GM21367 (cell line): Measurements from ENCODE around the gene GPC6.

Experiments used
- ATAC-seq: cut with Tn5 transposase; IDR thresholded peaks from one replicate; pipeline ENCODE4 v1.9.1; 2021; ENCODE audit not compliant: unreplicated experiment

The GPC6 gene

DNA sequence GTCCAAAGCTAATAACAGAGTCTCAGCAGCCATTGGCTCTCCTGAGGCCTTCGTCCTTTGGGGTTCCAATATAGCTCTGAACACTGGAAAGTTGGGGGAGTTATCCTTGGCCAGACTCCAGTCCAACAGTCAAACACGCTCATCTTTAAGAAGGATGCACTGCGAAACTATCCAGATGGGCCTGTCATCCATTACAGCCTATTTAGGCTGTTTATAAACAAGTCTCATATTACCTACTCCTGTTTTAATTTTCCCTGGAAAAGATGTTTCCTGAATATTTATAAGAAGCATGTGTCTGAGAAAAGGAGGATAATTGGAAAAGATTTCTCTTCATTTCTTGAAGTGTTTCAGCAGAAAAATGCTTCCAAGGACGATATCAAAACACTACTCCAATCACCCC lies 1082.2 kb downstream of the GPC6 start:
- ATAC-seq = no peak

DNA sequence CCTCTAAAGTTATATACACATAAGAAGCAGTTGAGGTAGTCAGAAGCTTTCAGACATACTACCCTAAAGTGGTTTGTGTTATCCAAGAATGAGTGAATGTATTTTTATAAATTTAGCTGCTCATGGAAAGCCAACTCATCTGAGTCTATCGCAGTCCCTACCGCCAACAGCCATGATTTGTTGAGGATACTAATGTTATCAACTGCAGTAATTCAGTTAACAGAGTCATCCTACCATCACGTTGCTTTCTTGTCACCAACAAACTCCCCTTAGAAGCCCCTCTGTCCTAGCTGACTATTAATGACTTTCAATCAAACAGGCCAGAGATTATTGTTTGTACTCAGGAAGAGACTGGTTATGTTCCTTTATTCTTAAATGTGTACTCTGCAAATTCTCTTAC lies 1083.0 kb downstream of the GPC6 start:
- ATAC-seq = no peak

DNA sequence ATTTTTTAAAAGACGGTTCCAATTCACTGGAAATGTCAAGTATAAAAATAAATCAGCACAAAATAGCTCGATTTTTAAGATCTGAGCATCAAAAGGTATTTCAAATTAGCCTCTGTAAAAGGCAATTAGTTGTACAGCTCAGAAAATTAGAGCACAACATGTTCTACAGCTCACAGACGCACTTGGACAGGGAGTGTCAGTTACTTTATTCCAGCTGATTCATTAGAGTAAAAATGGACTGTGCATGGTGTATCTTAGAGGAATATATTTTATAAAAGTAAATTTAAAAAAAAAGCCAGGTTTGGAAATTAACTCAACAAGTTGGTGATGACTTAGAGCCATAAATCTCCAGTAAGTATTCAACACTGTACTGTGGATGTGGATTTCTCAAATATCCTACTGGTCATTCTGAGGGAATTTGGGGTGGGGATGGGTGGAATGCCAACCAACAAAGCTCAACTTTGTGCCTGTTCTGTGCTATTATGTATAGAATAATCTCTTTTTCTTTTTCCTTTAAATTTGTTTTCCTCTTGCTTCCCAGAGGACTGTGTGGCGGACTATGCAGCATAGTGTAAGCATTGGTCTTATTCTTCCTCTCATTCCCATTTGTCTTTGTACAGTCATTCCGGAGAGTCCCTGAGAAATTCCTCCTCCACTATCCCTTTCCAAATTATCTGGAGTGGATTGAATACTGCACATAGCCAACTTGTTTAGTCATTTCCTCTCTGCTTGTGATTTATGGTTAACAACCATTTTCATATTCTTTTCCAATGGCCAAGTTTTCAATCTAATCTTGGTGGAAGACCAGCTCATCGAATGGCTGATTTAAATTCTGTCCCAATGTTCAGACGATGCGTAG lies 1083.6 kb downstream of the GPC6 start:
- no peak for ATAC-seq

DNA sequence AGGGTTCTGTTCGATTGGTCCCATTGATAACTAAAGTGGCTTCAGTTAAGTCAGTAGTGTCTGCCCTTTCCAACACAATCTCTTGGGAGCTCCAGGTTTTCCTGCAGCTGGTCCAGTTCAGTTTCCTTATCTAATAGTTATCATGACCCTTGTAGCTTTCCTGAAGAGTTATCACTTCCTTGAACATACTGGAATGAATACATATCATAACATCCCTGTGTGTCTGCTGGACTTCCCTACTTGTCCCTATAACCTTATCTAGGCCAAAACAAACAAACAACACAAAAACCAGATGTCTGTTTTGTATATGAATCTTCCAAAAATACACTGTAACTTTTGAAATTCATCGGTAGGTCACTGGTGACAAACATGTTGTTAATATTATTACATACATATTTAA lies 1085.3 kb downstream of the GPC6 start:
- no peak for ATAC-seq

DNA sequence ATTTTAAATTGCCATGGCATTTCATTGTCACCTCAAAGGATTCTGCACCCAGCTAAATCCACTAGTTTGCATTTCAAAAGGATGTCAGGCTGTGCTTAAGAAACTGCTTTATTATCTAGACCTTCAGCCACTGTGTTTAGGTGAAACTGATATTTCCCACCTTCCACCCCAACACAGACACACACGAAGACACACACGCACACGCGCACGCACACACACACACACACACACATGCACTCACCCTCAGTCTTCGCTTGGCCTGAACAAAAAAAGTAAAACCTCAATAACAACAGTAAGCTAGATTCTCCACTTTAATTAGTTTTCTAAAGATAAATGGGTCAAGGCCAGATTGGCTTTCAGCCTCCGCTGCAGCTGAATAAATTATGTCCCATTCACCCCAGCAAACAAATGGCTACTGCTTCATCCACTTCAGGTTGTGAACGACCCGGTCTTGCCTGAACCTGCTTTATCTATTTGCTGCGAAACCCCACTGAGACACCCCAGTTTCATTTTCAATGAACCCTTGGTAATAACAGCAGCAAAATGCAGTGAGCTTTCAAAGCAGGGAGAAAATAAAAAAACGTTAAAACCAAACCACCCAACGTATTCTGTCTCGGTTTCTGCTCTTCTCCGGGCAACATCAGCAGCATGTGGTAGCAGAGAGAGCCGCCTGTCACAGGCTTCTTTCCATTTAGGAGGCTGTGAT lies 1086.1 kb downstream of the GPC6 start:
- ATAC-seq = no peak

GRCh38 chr13:94313321-94313910 lies 1086.8 kb downstream of the GPC6 start:
- ATAC-seq = no peak

- ATAC-seq = no peak
These were observed 1087.3 kb downstream of the GPC6 start for GRCh38 chr13:94313926-94314325.

- no peak for ATAC-seq
These were observed 1088.6 kb downstream of the GPC6 start for GRCh38 chr13:94315188-94315587.

- ATAC-seq = no peak
These were observed 1090.5 kb downstream of the GPC6 start for GRCh38 chr13:94317063-94317491.

GRCh38 chr13:94318418-94318817 lies 1091.8 kb downstream of the GPC6 start:
- ATAC-seq = no peak

DNA sequence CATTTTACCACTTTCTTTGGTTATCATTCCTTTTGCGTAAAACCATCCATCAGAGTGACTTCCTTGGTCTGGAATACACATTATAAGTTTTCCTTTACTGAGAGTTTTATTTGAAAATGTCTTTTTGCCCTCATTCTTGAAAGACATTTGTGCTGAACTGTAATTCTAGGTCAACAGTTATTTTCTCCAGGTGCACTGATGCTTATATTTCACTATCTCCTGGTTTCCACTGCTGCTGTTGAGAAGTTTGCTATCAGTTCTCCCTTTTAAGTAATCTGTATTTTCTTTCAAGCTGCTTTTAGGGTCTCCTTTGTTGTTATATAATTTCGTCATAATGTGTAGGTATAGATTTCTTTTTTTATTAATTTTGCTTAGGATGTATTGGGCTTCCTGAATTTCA lies 1092.9 kb downstream of the GPC6 start:
- ATAC-seq = no peak

DNA sequence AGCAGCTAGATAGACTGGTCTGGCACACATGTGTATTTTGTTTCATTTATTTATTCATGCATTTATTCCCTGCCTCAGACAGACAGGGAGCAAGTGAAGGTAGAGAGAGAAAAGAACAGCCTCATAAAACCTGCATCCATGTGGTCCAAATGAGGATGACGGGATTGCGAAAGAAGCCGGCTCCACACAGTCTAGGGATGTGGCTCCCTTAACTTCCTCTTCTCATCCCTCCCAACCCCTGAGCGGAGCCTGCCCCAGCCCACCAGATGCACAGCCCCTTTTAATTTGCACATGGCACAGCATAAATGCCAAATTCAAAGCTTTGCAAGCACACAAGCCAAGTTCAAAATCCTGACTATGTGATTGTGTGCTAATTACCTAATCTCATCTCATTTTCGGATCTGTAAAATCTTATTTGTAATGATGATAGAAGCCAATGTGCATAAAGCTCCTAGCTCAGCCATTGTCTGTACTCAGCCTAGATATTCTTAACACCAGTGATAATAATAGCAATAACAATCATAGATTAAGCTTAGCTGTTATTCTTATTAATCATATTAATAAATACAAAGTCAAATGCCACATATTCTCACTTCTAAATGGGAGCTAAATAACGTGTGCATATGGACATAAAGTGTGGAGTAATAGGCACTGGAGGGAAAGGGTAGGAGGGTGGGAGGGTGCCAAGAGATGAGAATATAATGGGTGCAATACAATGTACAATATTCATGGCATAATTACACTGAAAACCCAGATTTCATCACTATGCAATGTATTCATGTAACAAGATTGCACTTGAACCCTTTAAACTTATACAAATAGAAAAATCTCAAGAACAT lies 1096.5 kb downstream of the GPC6 start:
- no peak for ATAC-seq

DNA sequence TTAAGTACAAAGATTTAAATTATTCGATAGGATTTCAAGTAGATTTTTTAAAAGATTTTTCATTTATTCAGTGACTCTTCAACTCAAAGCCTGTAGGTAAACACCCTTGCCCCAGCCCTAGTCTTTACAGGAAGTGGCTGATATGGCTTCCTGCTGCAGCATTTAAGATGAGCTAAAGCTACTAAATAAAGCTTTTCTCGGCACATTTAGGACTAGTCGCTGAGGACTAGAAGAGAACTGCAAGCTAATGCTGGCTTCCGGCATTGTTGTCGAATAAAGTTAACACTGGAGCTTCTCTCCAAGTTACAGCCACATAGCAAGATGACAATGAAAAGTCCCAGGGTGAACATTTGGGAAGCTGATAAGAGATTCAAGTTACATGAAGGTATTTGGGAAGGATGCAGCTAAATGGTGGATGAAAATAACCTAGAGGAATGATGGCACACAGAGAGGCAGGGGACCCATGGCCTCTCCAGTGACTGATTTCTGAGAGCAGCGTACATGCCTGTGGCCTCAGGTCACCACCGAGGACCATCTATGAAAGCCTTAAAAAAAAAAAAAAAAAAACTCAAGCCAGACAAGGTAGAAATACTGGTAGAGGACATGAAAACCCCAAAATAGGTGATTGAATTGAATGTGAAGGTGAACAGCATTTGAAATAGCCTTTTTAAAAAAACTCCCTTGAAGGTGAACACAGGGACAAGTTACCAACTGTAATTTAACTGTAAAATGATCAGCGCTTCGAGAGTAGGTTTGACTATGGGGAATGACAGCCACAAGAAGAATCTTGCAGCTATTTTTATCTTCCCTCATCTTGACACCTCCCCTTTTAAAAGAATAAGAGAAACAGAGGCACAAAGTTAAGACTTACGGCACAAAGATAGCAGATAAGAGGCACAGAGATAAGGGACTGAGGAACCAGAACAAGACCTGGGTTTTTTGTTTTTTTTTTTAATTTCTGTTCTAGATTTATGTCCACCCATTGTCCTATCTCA lies 1097.5 kb downstream of the GPC6 start:
- peak; percentile 41 for ATAC-seq

GRCh38 chr13:94324767-94325540 lies 1098.3 kb downstream of the GPC6 start:
- ATAC-seq = no peak

GRCh38 chr13:94325650-94326049 lies 1099.0 kb downstream of the GPC6 start:
- no peak for ATAC-seq

DNA sequence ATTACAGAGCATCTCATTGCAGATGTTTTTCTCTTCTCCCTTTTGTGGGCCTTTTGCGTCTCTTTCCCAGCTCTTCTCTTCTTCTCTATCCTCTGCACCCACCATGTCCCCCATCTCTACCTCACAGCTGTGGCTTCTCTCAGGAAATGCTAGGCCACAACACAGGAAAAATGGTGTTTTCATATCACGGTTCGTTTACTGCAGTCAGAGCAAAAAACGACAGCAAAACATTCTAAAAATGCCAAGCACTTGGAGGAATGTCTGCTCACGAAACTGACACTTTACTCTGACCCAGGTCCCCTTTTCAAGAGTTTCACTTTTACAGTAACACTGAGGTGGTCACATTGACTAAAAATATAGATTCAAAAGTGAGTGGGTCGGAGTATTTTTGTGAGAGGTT lies 1100.7 kb downstream of the GPC6 start:
- ATAC-seq = peak; percentile 94

- ATAC-seq = no peak
These were observed 1101.9 kb downstream of the GPC6 start for GRCh38 chr13:94328381-94329041.

DNA sequence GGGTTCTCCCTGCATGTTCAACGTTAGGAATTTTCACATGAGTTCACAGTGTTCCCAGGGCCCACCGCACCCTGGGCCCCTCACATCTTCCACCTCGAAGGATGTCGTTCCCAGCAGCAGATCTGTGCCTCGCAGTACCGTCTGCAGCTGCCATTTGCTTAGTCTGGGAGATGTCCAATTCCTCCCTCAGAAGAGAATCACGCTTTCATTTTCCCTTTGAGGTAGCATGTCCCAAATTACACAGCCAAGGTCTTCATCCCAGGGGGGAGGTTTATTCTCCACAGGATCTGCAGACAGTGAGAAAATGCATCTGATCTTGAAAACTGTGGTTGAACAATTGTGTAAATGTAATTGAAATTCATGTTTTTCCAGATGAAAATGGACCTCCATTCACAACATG lies 1102.7 kb downstream of the GPC6 start:
- ATAC-seq = no peak
